ENCODE data around the gene GEMIN2. TPM values are rescaled to one million over a fixed set of nuclear protein-coding genes. Genes with fewer than 3 reads are reported as not detected.
"Not testable (repeated sequence)": the region's sequence is repeated elsewhere in the genome, so short reads cannot be mapped to it uniquely, and the experiment has no call there.

GEMIN2 gene
- total and polyA plus RNA-seq, 2 donors from 2014 or later: 13.8 to 17.2 TPM

GRCh38 chr14:39158222-39158858 is 44.2 kb downstream of the GEMIN2 start:
- no peak overlapping the region for H3K9ac ChIP-seq (ENCODE audit: low read length in 3 of 3)
- no peaks in the 10 kb centered on the region for H3K27me3 ChIP-seq (ENCODE audit: control insufficient read depth, insufficient read depth, low read length)
- DNase-seq (no peak), FAIRE-seq (no peak)
- no peak overlapping the region for H3K27ac ChIP-seq (ENCODE audit: low read depth in 2 of 2, low read length in 2 of 2)
- H3K36me3 ChIP-seq (ENCODE audit: control insufficient read depth in 2 of 3, insufficient read depth in 3 of 3, low read length in 3 of 3): peaks cover 0 to 27% (median 12%) of the 10 kb centered on the region in 3 donors
- no peak for TF ChIP-seq CTCF (IDR thresholded peaks at IDR 0.05; ENCODE audit: borderline replicate concordance, extremely low read depth, insufficient read depth)
- H3K9me3 ChIP-seq (ENCODE audit: control insufficient read depth in 2 of 3, insufficient read depth in 1 of 3, low read length in 3 of 3): no peaks in the 10 kb centered on the region
- H3K4me3 ChIP-seq (ENCODE audit: low read length in 3 of 3): no peak overlapping the region
- peaks cover 0 to 6% (median 0%) of the 10 kb centered on the region in 3 donors for H3K4me1 ChIP-seq (ENCODE audit: control insufficient read depth in 2 of 3, insufficient read depth in 2 of 3, low read depth in 1 of 3, low read length in 3 of 3)
- intact Hi-C loops (cut with DNase I): no loop called here

- DNase-seq: no peak
- H3K4me3 ChIP-seq (ENCODE audit: low read length in 3 of 3): no peak overlapping the region
- TF ChIP-seq CTCF (IDR thresholded peaks at IDR 0.05; ENCODE audit: borderline replicate concordance, extremely low read depth, insufficient read depth): no peak
- H3K9me3 ChIP-seq (ENCODE audit: control insufficient read depth in 2 of 3, insufficient read depth in 1 of 3, low read length in 3 of 3): no peaks in the 10 kb centered on the region
- no peak overlapping the region for H3K9ac ChIP-seq (ENCODE audit: low read length in 3 of 3)
- H3K36me3 ChIP-seq (ENCODE audit: control insufficient read depth in 2 of 3, insufficient read depth in 3 of 3, low read length in 3 of 3): peaks cover 0 to 27% (median 9%) of the 10 kb centered on the region in 3 donors
- peaks cover 0 to 6% (median 0%) of the 10 kb centered on the region in 3 donors for H3K4me1 ChIP-seq (ENCODE audit: control insufficient read depth in 2 of 3, insufficient read depth in 2 of 3, low read depth in 1 of 3, low read length in 3 of 3)
- FAIRE-seq: no peak
- H3K27ac ChIP-seq (ENCODE audit: low read depth in 2 of 2, low read length in 2 of 2): no peak overlapping the region
- intact Hi-C loops (cut with DNase I): no loop called here
- no peaks in the 10 kb centered on the region for H3K27me3 ChIP-seq (ENCODE audit: control insufficient read depth, insufficient read depth, low read length)
Measured at GRCh38 chr14:39160494-39160893, 46.4 kb downstream of the GEMIN2 start.

GRCh38 chr14:39167797-39168320 is 53.7 kb downstream of the GEMIN2 start:
- intact Hi-C loops (cut with DNase I); DNase-seq; H3K27me3 ChIP-seq (ENCODE audit: control insufficient read depth, insufficient read depth, low read length); H3K36me3 ChIP-seq (ENCODE audit: control insufficient read depth in 2 of 3, insufficient read depth in 3 of 3, low read length in 3 of 3); FAIRE-seq; H3K9ac ChIP-seq (ENCODE audit: low read length in 3 of 3); H3K27ac ChIP-seq (ENCODE audit: low read depth in 2 of 2, low read length in 2 of 2); H3K9me3 ChIP-seq (ENCODE audit: control insufficient read depth in 2 of 3, insufficient read depth in 1 of 3, low read length in 3 of 3): not testable (repeated sequence)
- Histone ChIP-seq H3K4me1 (ENCODE audit: control insufficient read depth in 2 of 3, insufficient read depth in 2 of 3, low read depth in 1 of 3, low read length in 3 of 3) (peaks cover 3 to 16% (median 8%) of the 10 kb centered on the region in 3 donors), H3K4me3 (ENCODE audit: low read length in 3 of 3) (peak overlapping the region in 2 of 3 donors; percentile 93 to 100)

- H3K4me3 ChIP-seq (ENCODE audit: low read length in 3 of 3): peak overlapping the region; percentile 93 to 100 (median 98)
- H3K27ac ChIP-seq (ENCODE audit: low read depth in 2 of 2, low read length in 2 of 2): no peak overlapping the region
- TF ChIP-seq CTCF (IDR thresholded peaks at IDR 0.05; ENCODE audit: borderline replicate concordance, extremely low read depth, insufficient read depth): no peak
- H3K4me1 ChIP-seq (ENCODE audit: control insufficient read depth in 2 of 3, insufficient read depth in 2 of 3, low read depth in 1 of 3, low read length in 3 of 3): peaks cover 3 to 16% (median 8%) of the 10 kb centered on the region in 3 donors
- H3K9me3 ChIP-seq (ENCODE audit: control insufficient read depth in 2 of 3, insufficient read depth in 1 of 3, low read length in 3 of 3): peaks cover 0 to 1% (median 0%) of the 10 kb centered on the region in 3 donors
- intact Hi-C loops (cut with DNase I): no loop called here
- FAIRE-seq: no peak
- no peaks in the 10 kb centered on the region for H3K27me3 ChIP-seq (ENCODE audit: control insufficient read depth, insufficient read depth, low read length)
- peak overlapping the region in 2 of 3 donors; percentile 37 to 93 for H3K9ac ChIP-seq (ENCODE audit: low read length in 3 of 3)
- no peaks in the 10 kb centered on the region for H3K36me3 ChIP-seq (ENCODE audit: control insufficient read depth in 2 of 3, insufficient read depth in 3 of 3, low read length in 3 of 3)
- no peak for DNase-seq
Measured at GRCh38 chr14:39168591-39168990, 54.5 kb downstream of the GEMIN2 start.

Measured in kidney (tissue), 14 donors.